HCT116 (cell line): ENCODE data around the gene ITGAE. TPM values are rescaled to one million over a fixed set of nuclear protein-coding genes. Genes with fewer than 3 reads are reported as not detected.

Experiments used
- ATAC-seq: fragments of 200-7000 bp; cut with Tn5 transposase; 2 replicates; pipeline ENCODE4 v1.9.1; 2020; ENCODE audit warnings: mild to moderate bottlenecking, moderate library complexity
- BruUV-seq: library from RNA; stranded (reverse); fragments of 400-500 nt; replicated peaks from 2 replicates; lab custom pipeline; 2021; lab: Mats Ljungman, UMichigan
- CTCF ChIA-PET: fragments of 300-600 bp; sonication (Branson Sonifier 250); formaldehyde crosslinking; loops from one replicate; lab custom pipeline; 2021; ENCODE audit warnings: antibody characterized with exemption; lab: Charles Lee
- POLR2A ChIA-PET: fragments of 300-600, 350-600 bp; sonication (Branson Sonifier 250); formaldehyde crosslinking; loops from one replicate; lab custom pipeline; 2021; ENCODE audit warnings: antibody characterized with exemption; lab: Charles Lee
- RAD21 ChIA-PET, 2 experiments: fragments of 300-600 bp; sonication (Branson Sonifier 250); formaldehyde crosslinking; loops; one replicate each; lab custom pipeline; 2023; ENCODE audit warnings: low total read pairs in 2 of 2; ENCODE audit not compliant: uncharacterized antibody in 2 of 2, unreplicated experiment in 2 of 2, low non-redundant PET in 1 of 2; lab: Charles Lee
- DNase-seq: peaks from one replicate; pipeline ENCODE4 v3.0.0-alpha.2; 2010; ENCODE audit warnings: low read depth, low spot score
- H2AFZ ChIP-seq: fragments of 200-600 bp; shearing (Covaris generic), sonication (generic); 2 replicates; pipeline ENCODE4 v1.6.1; 2017; ENCODE audit warnings: low read depth, mixed run types, mixed read lengths, antibody characterized with exemption, low read length; ENCODE audit not compliant: poor library complexity, severe bottlenecking
- H3K27ac ChIP-seq: 2 replicates; pipeline ENCODE4 v1.5.1; 2012; ENCODE audit warnings: low read depth, low read length
- H3K27me3 ChIP-seq: fragments of 200-600 bp; sonication (generic); 2 replicates; pipeline ENCODE4 v1.6.1; 2016; ENCODE audit warnings: mixed run types, low read length, mixed read lengths; ENCODE audit not compliant: insufficient read depth
- H3K36me3 ChIP-seq, 2 experiments: fragments of 200-500 bp in 1 of 2; fragments of 200-600 bp in 1 of 2; sonication (Bioruptor generic) in 1 of 2; sonication (generic) in 1 of 2; 2 replicates each; pipeline versions ENCODE4 v1.5.1 to v1.6.1; 2014 to 2016; ENCODE audit warnings: low read length in 2 of 2, inconsistent platforms in 1 of 2, mixed read lengths in 1 of 2, mixed run types in 1 of 2; ENCODE audit not compliant: insufficient read depth in 2 of 2, control insufficient read depth in 1 of 2
- H3K4me1 ChIP-seq, 2 experiments: fragments of 200-600 bp in 1 of 2; sonication (generic) in 1 of 2; 2 replicates each; pipeline versions ENCODE4 v1.5.1 to v1.6.1; 2012 to 2017; ENCODE audit warnings: low read length in 2 of 2, inconsistent platforms in 1 of 2, mild to moderate bottlenecking in 1 of 2, mixed read lengths in 1 of 2, mixed run types in 1 of 2, moderate library complexity in 1 of 2; ENCODE audit not compliant: insufficient read depth in 2 of 2, control insufficient read depth in 1 of 2
- H3K4me2 ChIP-seq: fragments of 200-600 bp; sonication (generic); 2 replicates; pipeline ENCODE4 v1.6.1; 2017; ENCODE audit warnings: mixed run types, low read length, mixed read lengths
- H3K4me3 ChIP-seq, 2 experiments: fragments of 200-600 bp in 1 of 2; sonication (generic) in 1 of 2; replicated peaks in 1 of 2; 2 replicates each; pipeline ENCODE4 v1.5.1; 2011 to 2016; ENCODE audit warnings: low read length in 2 of 2, control low read depth in 1 of 2, low read depth in 1 of 2, mild to moderate bottlenecking in 1 of 2, mixed read lengths in 1 of 2, mixed run types in 1 of 2
- H3K79me2 ChIP-seq: fragments of 200-600 bp; sonication (generic); 2 replicates; pipeline ENCODE4 v1.6.1; 2017; ENCODE audit warnings: mild to moderate bottlenecking, mixed run types, low read length, moderate library complexity, mixed read lengths; ENCODE audit not compliant: insufficient read depth
- H3K9ac ChIP-seq: fragments of 200-600 bp; sonication (generic); 2 replicates; pipeline ENCODE4 v1.6.1; 2016; ENCODE audit warnings: low read length, mixed read lengths
- H3K9me2 ChIP-seq: fragments of 200-600 bp; sonication (generic), shearing (Covaris generic); 2 replicates; pipeline ENCODE4 v1.6.1; 2017; ENCODE audit warnings: mixed run types, mild to moderate bottlenecking, moderate library complexity; ENCODE audit not compliant: insufficient read depth
- H3K9me3 ChIP-seq, 2 experiments: fragments of 200-500 bp in 1 of 2; fragments of 200-600 bp in 1 of 2; sonication (Bioruptor generic) in 1 of 2; sonication (generic) in 1 of 2; 2 replicates each; pipeline ENCODE4 v1.6.1; 2014 to 2017; ENCODE audit warnings: low read length in 2 of 2, mixed read lengths in 2 of 2, inconsistent platforms in 1 of 2, low read depth in 1 of 2, mild to moderate bottlenecking in 1 of 2, mixed run types in 1 of 2, moderate library complexity in 1 of 2; ENCODE audit not compliant: control insufficient read depth in 1 of 2, insufficient read depth in 1 of 2
- H4K20me1 ChIP-seq: fragments of 200-600 bp; sonication (generic), shearing (Covaris generic); 2 replicates; pipeline ENCODE4 v1.6.1; 2017; ENCODE audit warnings: mixed run types, mild to moderate bottlenecking, moderate library complexity; ENCODE audit not compliant: insufficient read depth
- EGR1 ChIP-seq: IDR thresholded peaks from 2 replicates; pipeline ENCODE4 v1.6.1; 2012; ENCODE audit warnings: low read depth
- FOSL1 ChIP-seq: IDR thresholded peaks from 2 replicates; pipeline ENCODE4 v1.6.1; 2012; ENCODE audit warnings: low read depth
- SIN3A ChIP-seq: IDR thresholded peaks from 2 replicates; pipeline ENCODE4 v1.6.1; 2012; ENCODE audit warnings: low read depth
- intact Hi-C: fragments of 100-400 bp; cut with micrococcal nuclease; formaldehyde crosslinking; loops from 2 replicates; pipeline ENCODE4 v1.10.0; 2022
- total RNA-seq: library from RNA; stranded (reverse); gene quantifications from one replicate; pipeline ENCODE4 v1.2.1, GENCODE V29; 2021; ENCODE audit not compliant: unreplicated experiment
- TF ChIP-seq, protein P1 (sequence below): IDR thresholded peaks from 2 replicates; pipeline ENCODE4 v1.6.1; 2012
- TF ChIP-seq, protein P2 (sequence below): IDR thresholded peaks from 2 replicates; pipeline ENCODE4 v1.6.1; 2012; ENCODE audit warnings: low read depth
- TF ChIP-seq, protein P3 (sequence below): IDR thresholded peaks from 2 replicates; pipeline ENCODE4 v1.6.1; 2011; ENCODE audit warnings: mild to moderate bottlenecking, low read length, moderate library complexity; ENCODE audit not compliant: insufficient replicate concordance; ENCODE audit errors: extremely low read depth

ITGAE gene
- total RNA-seq, 1 experiment from 2014 or later = 19.9 TPM

DNA sequence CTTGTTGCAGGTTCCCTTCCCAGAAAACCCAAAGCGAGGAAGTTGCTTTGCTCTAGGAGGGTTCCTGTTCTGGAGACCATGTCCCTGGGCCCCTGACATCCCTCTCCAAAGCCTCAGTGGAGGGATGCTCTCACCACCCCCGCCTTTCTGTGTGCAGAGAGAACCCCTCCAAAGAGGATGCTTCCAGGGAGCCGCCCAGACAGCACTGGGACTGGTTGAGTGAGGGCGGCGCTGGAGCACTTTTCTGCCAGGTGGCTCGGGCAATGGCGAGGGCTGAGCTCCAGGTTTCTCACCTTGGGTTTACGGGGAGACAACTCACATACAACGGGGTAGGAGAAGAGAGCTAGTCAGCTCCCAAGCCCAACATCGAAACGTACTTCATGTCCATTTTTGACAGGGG is 125.1 kb downstream of the ITGAE start:
- H4K20me1 ChIP-seq = no peaks in the 10 kb centered on the region; the same call in 1 of the 2 replicates
- intact Hi-C loops = no loop called here

DNA sequence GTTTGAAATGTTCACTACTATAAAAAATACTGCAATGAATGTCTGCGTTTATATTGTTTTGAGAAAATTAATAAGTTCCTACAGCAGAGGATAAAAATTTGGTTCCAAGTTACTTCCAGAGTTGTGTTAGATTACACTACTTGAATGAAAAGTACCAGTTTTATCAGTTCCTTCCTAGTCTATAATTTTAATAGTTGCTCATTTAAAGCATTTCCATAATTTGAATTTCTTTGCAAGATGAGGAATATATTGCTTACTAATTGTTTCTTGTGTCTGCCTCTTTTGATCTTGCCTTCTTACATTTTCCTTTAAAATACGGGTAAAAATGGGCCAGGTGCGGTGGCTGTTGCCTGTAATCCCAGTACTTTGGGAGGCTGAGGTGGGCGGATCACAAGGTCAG is 128.4 kb downstream of the ITGAE start:
- intact Hi-C loops = no loop called here

More for the DNA sequence above, 125.1 kb downstream of the ITGAE start:
- CTCF ChIA-PET = no interaction called here
- Histone ChIP-seq H3K27ac (no peak overlapping the region), H3K4me2 (no peak overlapping the region), H3K27me3 (no peaks in the 10 kb centered on the region), H3K79me2 (no peaks in the 10 kb centered on the region), H3K4me3 (no peak overlapping the region), H3K4me1 (no peaks in the 10 kb centered on the region), H3K9me2 (no peaks in the 10 kb centered on the region), H3K36me3 (no peaks in the 10 kb centered on the region), H3K9ac (no peak overlapping the region), H2AFZ (no peak overlapping the region), H3K9me3 (no peaks in the 10 kb centered on the region)
- DNase-seq (no peak), ATAC-seq (no peak)
- BruUV-seq = no TSS peak
- POLR2A ChIA-PET = interaction anchor here (0.6 kb wide), 1 partner anchor 632 kb away, joined by 3 read pairs; no protein-coding TSS in a partner anchor
- RAD21 ChIA-PET = no interaction called here
- TF ChIP-seq EGR1 = no peak
- TF ChIP-seq FOSL1 = no peak
- TF ChIP-seq, protein P1, sequence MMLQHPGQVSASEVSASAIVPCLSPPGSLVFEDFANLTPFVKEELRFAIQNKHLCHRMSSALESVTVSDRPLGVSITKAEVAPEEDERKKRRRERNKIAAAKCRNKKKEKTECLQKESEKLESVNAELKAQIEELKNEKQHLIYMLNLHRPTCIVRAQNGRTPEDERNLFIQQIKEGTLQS = no peak

More for the DNA sequence above, 128.4 kb downstream of the ITGAE start:
- H3K79me2 ChIP-seq = peaks cover 24% of the 10 kb centered on the region
- TF ChIP-seq SIN3A = no peak
- TF ChIP-seq, protein P2, sequence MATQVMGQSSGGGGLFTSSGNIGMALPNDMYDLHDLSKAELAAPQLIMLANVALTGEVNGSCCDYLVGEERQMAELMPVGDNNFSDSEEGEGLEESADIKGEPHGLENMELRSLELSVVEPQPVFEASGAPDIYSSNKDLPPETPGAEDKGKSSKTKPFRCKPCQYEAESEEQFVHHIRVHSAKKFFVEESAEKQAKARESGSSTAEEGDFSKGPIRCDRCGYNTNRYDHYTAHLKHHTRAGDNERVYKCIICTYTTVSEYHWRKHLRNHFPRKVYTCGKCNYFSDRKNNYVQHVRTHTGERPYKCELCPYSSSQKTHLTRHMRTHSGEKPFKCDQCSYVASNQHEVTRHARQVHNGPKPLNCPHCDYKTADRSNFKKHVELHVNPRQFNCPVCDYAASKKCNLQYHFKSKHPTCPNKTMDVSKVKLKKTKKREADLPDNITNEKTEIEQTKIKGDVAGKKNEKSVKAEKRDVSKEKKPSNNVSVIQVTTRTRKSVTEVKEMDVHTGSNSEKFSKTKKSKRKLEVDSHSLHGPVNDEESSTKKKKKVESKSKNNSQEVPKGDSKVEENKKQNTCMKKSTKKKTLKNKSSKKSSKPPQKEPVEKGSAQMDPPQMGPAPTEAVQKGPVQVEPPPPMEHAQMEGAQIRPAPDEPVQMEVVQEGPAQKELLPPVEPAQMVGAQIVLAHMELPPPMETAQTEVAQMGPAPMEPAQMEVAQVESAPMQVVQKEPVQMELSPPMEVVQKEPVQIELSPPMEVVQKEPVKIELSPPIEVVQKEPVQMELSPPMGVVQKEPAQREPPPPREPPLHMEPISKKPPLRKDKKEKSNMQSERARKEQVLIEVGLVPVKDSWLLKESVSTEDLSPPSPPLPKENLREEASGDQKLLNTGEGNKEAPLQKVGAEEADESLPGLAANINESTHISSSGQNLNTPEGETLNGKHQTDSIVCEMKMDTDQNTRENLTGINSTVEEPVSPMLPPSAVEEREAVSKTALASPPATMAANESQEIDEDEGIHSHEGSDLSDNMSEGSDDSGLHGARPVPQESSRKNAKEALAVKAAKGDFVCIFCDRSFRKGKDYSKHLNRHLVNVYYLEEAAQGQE = no peak
- TF ChIP-seq, protein P3, sequence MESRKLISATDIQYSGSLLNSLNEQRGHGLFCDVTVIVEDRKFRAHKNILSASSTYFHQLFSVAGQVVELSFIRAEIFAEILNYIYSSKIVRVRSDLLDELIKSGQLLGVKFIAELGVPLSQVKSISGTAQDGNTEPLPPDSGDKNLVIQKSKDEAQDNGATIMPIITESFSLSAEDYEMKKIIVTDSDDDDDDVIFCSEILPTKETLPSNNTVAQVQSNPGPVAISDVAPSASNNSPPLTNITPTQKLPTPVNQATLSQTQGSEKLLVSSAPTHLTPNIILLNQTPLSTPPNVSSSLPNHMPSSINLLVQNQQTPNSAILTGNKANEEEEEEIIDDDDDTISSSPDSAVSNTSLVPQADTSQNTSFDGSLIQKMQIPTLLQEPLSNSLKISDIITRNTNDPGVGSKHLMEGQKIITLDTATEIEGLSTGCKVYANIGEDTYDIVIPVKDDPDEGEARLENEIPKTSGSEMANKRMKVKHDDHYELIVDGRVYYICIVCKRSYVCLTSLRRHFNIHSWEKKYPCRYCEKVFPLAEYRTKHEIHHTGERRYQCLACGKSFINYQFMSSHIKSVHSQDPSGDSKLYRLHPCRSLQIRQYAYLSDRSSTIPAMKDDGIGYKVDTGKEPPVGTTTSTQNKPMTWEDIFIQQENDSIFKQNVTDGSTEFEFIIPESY = no peak
- no peaks in the 10 kb centered on the region for H3K9me2 ChIP-seq
- no peak overlapping the region for H2AFZ ChIP-seq
- no TSS peak for BruUV-seq
- POLR2A ChIA-PET = no interaction called here
- ATAC-seq (no peak), DNase-seq (no peak)
- no peaks in the 10 kb centered on the region for H3K9me3 ChIP-seq
- CTCF ChIA-PET = no interaction called here
- no peaks in the 10 kb centered on the region; the same call in 1 of the 2 replicates for H4K20me1 ChIP-seq
- no peaks in the 10 kb centered on the region for H3K27me3 ChIP-seq
- RAD21 ChIA-PET = no interaction called here
- H3K4me2 ChIP-seq = no peak overlapping the region
- no peak overlapping the region for H3K4me3 ChIP-seq
- H3K9ac ChIP-seq = no peak overlapping the region
- no peaks in the 10 kb centered on the region for H3K36me3 ChIP-seq
- H3K4me1 ChIP-seq = peaks cover 3 to 8% of the 10 kb centered on the region in 2 experiments; a peak in 2 of 4 replicates
- H3K27ac ChIP-seq = no peak overlapping the region
